Occipital lobe (tissue), 2 donors: Measurements from ENCODE around the gene SRC. TPM values are rescaled to one million over a fixed set of nuclear protein-coding genes. Genes with fewer than 3 reads are reported as not detected.

ENCODE experiments used
- DNase-seq: peaks from one replicate; lab custom pipeline; 2025; lab: John Stamatoyannopoulos, UW
- total RNA-seq: library from RNA; depleted of rRNA; stranded (reverse); fragments of >200 nt; gene quantifications from one replicate; pipeline ENCODE4 v1.2.3, GENCODE V29; 2014

The SRC gene
- total RNA-seq, 1 donor from 2014 or later, result 19.2 TPM

GRCh38 chr20:37315021-37315451 lies 30.9 kb upstream of the SRC start:
- DNase-seq, result no peak

- no peak for DNase-seq
Observed at GRCh38 chr20:37315452-37316110, 30.4 kb upstream of the SRC start.

- DNase-seq, result no peak
Observed at GRCh38 chr20:37316116-37316774, 29.7 kb upstream of the SRC start.

- DNase-seq, result no peak
Observed at GRCh38 chr20:37316775-37317170, 29.2 kb upstream of the SRC start.

- no peak for DNase-seq
Observed at GRCh38 chr20:37317316-37317715, 28.6 kb upstream of the SRC start.

- DNase-seq, result no peak
Observed at GRCh38 chr20:37317994-37318640, 27.8 kb upstream of the SRC start.

GRCh38 chr20:37319151-37319671 lies 26.7 kb upstream of the SRC start:
- no peak for DNase-seq

- DNase-seq, result no peak
Observed at GRCh38 chr20:37323985-37324384, 22.0 kb upstream of the SRC start.

GRCh38 chr20:37325206-37325605 lies 20.7 kb upstream of the SRC start:
- DNase-seq, result no peak

- DNase-seq, result no peak
Observed at GRCh38 chr20:37326666-37327065, 19.3 kb upstream of the SRC start.

- DNase-seq, result no peak
Observed at GRCh38 chr20:37327748-37328147, 18.2 kb upstream of the SRC start.

- DNase-seq, result no peak
Observed at GRCh38 chr20:37328149-37328945, 17.6 kb upstream of the SRC start.

GRCh38 chr20:37329481-37330165 lies 16.3 kb upstream of the SRC start:
- DNase-seq, result no peak

- no peak for DNase-seq
Observed at GRCh38 chr20:37330316-37330715, 15.6 kb upstream of the SRC start.

- DNase-seq, result no peak
Observed at GRCh38 chr20:37331060-37331857, 14.7 kb upstream of the SRC start.

GRCh38 chr20:37333130-37333847 lies 12.7 kb upstream of the SRC start:
- no peak for DNase-seq

- DNase-seq, result no peak
Observed at GRCh38 chr20:37333848-37334318, 12.1 kb upstream of the SRC start.

- DNase-seq, result no peak
Observed at GRCh38 chr20:37334450-37334849, 11.5 kb upstream of the SRC start.

GRCh38 chr20:37335642-37336368 lies 10.1 kb upstream of the SRC start:
- no peak for DNase-seq
